Measurements from ENCODE around the gene SLX4IP. TPM values are rescaled to one million over a fixed set of nuclear protein-coding genes. Genes with fewer than 3 reads are reported as not detected.
"Not testable (repeated sequence)": the region's sequence is repeated elsewhere in the genome, so short reads cannot be mapped to it uniquely, and the experiment has no call there.

Gene SLX4IP
- polyA plus RNA-seq, 6 donors from 2014 or later: 1.7 to 3.5 (median 2.5) TPM

GRCh38 chr20:10578607-10579006, 143.5 kb downstream of the SLX4IP start:
- DNase-seq (no peak), ATAC-seq (ENCODE audit: low read depth in 2 of 2) (no peak)
- Mint-ChIP-seq H3K9me3 (no peaks in the 10 kb centered on the region), H3K4me3 (no peak overlapping the region), H3K27ac (no peak overlapping the region), H3K4me1 (peaks cover 4 to 15% (median 6%) of the 10 kb centered on the region in 3 donors), H3K36me3 (peaks cover 10 to 16% of the 10 kb centered on the region in 2 donors), H3K27me3 (no peaks in the 10 kb centered on the region)

- peaks cover 4 to 15% (median 7%) of the 10 kb centered on the region in 3 donors for H3K4me1 Mint-ChIP-seq
- ATAC-seq (ENCODE audit: low read depth in 2 of 2) (no peak), DNase-seq (no peak)
- H3K27ac Mint-ChIP-seq: no peak overlapping the region
- H3K9me3 Mint-ChIP-seq: no peaks in the 10 kb centered on the region
- no peaks in the 10 kb centered on the region for H3K27me3 Mint-ChIP-seq
- peaks cover 8 to 10% of the 10 kb centered on the region in 2 donors for H3K36me3 Mint-ChIP-seq
- no peak overlapping the region for H3K4me3 Mint-ChIP-seq
These were observed 144.8 kb downstream of the SLX4IP start for GRCh38 chr20:10579942-10580341.

- Mint-ChIP-seq H3K36me3 (peaks cover 8% of the 10 kb centered on the region in 2 donors), H3K27me3 (no peaks in the 10 kb centered on the region), H3K9me3 (no peaks in the 10 kb centered on the region), H3K4me3 (no peak overlapping the region), H3K27ac (peak overlapping the region in 1 of 6 donors; percentile 31), H3K4me1 (peaks cover 4 to 22% (median 10%) of the 10 kb centered on the region in 3 donors)
- no peak for ATAC-seq (ENCODE audit: low read depth in 2 of 2)
- no peak for DNase-seq
These were observed 145.6 kb downstream of the SLX4IP start for GRCh38 chr20:10580700-10581099.

GRCh38 chr20:10581823-10582222, 146.7 kb downstream of the SLX4IP start:
- ATAC-seq (ENCODE audit: low read depth in 2 of 2) (no peak), DNase-seq (no peak)
- Mint-ChIP-seq H3K4me3 (no peak overlapping the region), H3K36me3 (peaks cover 6 to 16% of the 10 kb centered on the region in 2 donors), H3K9me3 (peaks cover 0 to 2% (median 0%) of the 10 kb centered on the region in 7 donors), H3K27ac (no peak overlapping the region), H3K27me3 (no peaks in the 10 kb centered on the region), H3K4me1 (peaks cover 4 to 24% (median 10%) of the 10 kb centered on the region in 3 donors)

GRCh38 chr20:10584371-10584770, 149.3 kb downstream of the SLX4IP start:
- peaks cover 0 to 2% (median 0%) of the 10 kb centered on the region in 7 donors for H3K9me3 Mint-ChIP-seq
- H3K4me3 Mint-ChIP-seq: no peak overlapping the region
- peaks cover 6 to 16% of the 10 kb centered on the region in 2 donors for H3K36me3 Mint-ChIP-seq
- H3K27me3 Mint-ChIP-seq: no peaks in the 10 kb centered on the region
- H3K4me1 Mint-ChIP-seq: peaks cover 4 to 24% (median 10%) of the 10 kb centered on the region in 3 donors
- DNase-seq (no peak), ATAC-seq (ENCODE audit: low read depth in 2 of 2) (no peak)
- no peak overlapping the region for H3K27ac Mint-ChIP-seq

- Mint-ChIP-seq H3K27me3 (no peaks in the 10 kb centered on the region), H3K9me3 (peaks cover 0 to 2% (median 0%) of the 10 kb centered on the region in 7 donors), H3K4me3 (no peak overlapping the region), H3K27ac (peak overlapping the region in 1 of 6 donors; percentile 49), H3K4me1 (peaks cover 2 to 22% (median 7%) of the 10 kb centered on the region in 3 donors), H3K36me3 (peaks cover 3 to 16% of the 10 kb centered on the region in 2 donors)
- no peak for ATAC-seq (ENCODE audit: low read depth in 2 of 2)
- DNase-seq: no peak
These were observed 150.2 kb downstream of the SLX4IP start for GRCh38 chr20:10585308-10585707.

- Mint-ChIP-seq H3K4me3 (no peak overlapping the region), H3K36me3 (peaks cover 0 to 11% of the 10 kb centered on the region in 2 donors), H3K27me3 (no peaks in the 10 kb centered on the region), H3K4me1 (peaks cover 0 to 14% (median 5%) of the 10 kb centered on the region in 3 donors), H3K27ac (no peak overlapping the region), H3K9me3 (peaks cover 0 to 2% (median 0%) of the 10 kb centered on the region in 7 donors)
- ATAC-seq (ENCODE audit: low read depth in 2 of 2) (no peak), DNase-seq (no peak)
These were observed 151.2 kb downstream of the SLX4IP start for GRCh38 chr20:10586296-10586695.

GRCh38 chr20:10590446-10590845, 155.3 kb downstream of the SLX4IP start:
- not testable (repeated sequence) for H3K27me3 Mint-ChIP-seq, DNase-seq

GRCh38 chr20:10590950-10591671, 156.0 kb downstream of the SLX4IP start:
- H3K4me1 Mint-ChIP-seq: peaks cover 0 to 5% (median 3%) of the 10 kb centered on the region in 3 donors
- H3K4me3 Mint-ChIP-seq: no peak overlapping the region
- peaks cover 0 to 6% of the 10 kb centered on the region in 2 donors for H3K36me3 Mint-ChIP-seq
- DNase-seq (no peak), ATAC-seq (ENCODE audit: low read depth in 2 of 2) (no peak)
- H3K27ac Mint-ChIP-seq: no peak overlapping the region
- peaks cover 0 to 2% (median 0%) of the 10 kb centered on the region in 7 donors for H3K9me3 Mint-ChIP-seq
- no peaks in the 10 kb centered on the region for H3K27me3 Mint-ChIP-seq

More at GRCh38 chr20:10590446-10590845, 155.3 kb downstream of the SLX4IP start:
- H3K4me1 Mint-ChIP-seq; H3K27ac Mint-ChIP-seq; ATAC-seq (ENCODE audit: low read depth in 2 of 2); H3K9me3 Mint-ChIP-seq; H3K36me3 Mint-ChIP-seq; H3K4me3 Mint-ChIP-seq: not testable (repeated sequence)

- no peak overlapping the region for H3K4me3 Mint-ChIP-seq
- ATAC-seq (ENCODE audit: low read depth in 2 of 2) (no peak), DNase-seq (no peak)
- H3K36me3 Mint-ChIP-seq: peaks cover under 1% of the 10 kb centered on the region in 2 donors
- H3K9me3 Mint-ChIP-seq: no peaks in the 10 kb centered on the region
- peak overlapping the region in 1 of 6 donors; percentile 14 for H3K27ac Mint-ChIP-seq
- H3K27me3 Mint-ChIP-seq: no peaks in the 10 kb centered on the region
- peaks cover 0 to 5% (median 3%) of the 10 kb centered on the region in 3 donors for H3K4me1 Mint-ChIP-seq
These were observed 156.9 kb downstream of the SLX4IP start for GRCh38 chr20:10591946-10592521.

GRCh38 chr20:10594296-10594868, 159.3 kb downstream of the SLX4IP start:
- H3K36me3 Mint-ChIP-seq: peaks cover 7 to 14% of the 10 kb centered on the region in 2 donors
- H3K27ac Mint-ChIP-seq: no peak overlapping the region
- H3K9me3 Mint-ChIP-seq: no peaks in the 10 kb centered on the region
- ATAC-seq (ENCODE audit: low read depth in 2 of 2) (no peak), DNase-seq (no peak)
- peaks cover 0 to 5% (median 3%) of the 10 kb centered on the region in 3 donors for H3K4me1 Mint-ChIP-seq
- no peak overlapping the region for H3K4me3 Mint-ChIP-seq
- H3K27me3 Mint-ChIP-seq: no peaks in the 10 kb centered on the region

- Mint-ChIP-seq H3K4me1 (peaks cover 0 to 5% (median 3%) of the 10 kb centered on the region in 3 donors), H3K27me3 (no peaks in the 10 kb centered on the region), H3K36me3 (peaks cover 7 to 14% of the 10 kb centered on the region in 2 donors), H3K9me3 (no peaks in the 10 kb centered on the region), H3K27ac (no peak overlapping the region), H3K4me3 (no peak overlapping the region)
- no peak for DNase-seq
- no peak for ATAC-seq (ENCODE audit: low read depth in 2 of 2)
These were observed 160.2 kb downstream of the SLX4IP start for GRCh38 chr20:10595266-10595665.

GRCh38 chr20:10595985-10596384, 160.9 kb downstream of the SLX4IP start:
- DNase-seq (no peak), ATAC-seq (ENCODE audit: low read depth in 2 of 2) (no peak)
- Mint-ChIP-seq H3K4me1 (peaks cover 0 to 5% (median 3%) of the 10 kb centered on the region in 3 donors), H3K27ac (no peak overlapping the region), H3K36me3 (peaks cover 7 to 14% of the 10 kb centered on the region in 2 donors), H3K9me3 (no peaks in the 10 kb centered on the region), H3K4me3 (no peak overlapping the region), H3K27me3 (no peaks in the 10 kb centered on the region)

Data from naive B cell (primary cell).